ENCODE measurements around the gene STK11. TPM values are rescaled to one million over a fixed set of nuclear protein-coding genes. Genes with fewer than 3 reads are reported as not detected.
"Not testable (repeated sequence)": the region's sequence is repeated elsewhere in the genome, so short reads cannot be mapped to it uniquely, and the experiment has no call there.

STK11 gene
- total RNA-seq, 4 donors from 2014 or later, result 74.0 to 106 (median 78.4) TPM

DNA sequence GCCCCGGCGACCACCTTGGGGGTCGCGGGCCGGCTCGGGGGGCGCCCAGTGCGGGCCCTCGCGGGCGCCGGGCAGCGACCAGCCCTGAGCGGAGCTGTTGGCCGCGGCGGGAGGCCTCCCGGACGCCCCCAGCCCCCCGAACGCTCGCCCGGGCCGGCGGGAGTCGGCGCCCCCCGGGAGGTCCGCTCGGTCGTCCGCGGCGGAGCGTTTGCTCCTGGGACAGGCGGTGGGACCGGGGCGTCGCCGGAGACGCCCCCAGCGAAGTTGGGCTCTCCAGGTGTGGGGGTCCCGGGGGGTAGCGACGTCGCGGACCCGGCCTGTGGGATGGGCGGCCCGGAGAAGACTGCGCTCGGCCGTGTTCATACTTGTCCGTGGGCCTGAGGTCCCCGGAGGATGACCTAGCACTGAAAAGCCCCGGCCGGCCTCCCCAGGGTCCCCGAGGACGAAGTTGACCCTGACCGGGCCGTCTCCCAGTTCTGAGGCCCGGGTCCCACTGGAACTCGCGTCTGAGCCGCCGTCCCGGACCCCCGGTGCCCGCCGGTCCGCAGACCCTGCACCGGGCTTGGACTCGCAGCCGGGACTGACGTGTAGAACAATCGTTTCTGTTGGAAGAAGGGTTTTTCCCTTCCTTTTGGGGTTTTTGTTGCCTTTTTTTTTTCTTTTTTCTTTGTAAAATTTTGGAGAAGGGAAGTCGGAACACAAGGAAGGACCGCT lies 729 bp downstream of the STK11 start:
- DNase-seq (ENCODE audit: low spot score in 2 of 2), result no peak
- WGBS, 2 donors, result 1 to 4% methylated on average over 19 to 47 of the region's 78 CpGs
- TF ChIP-seq CTCF (IDR thresholded peaks at IDR 0.05), result no peak
- H3K4me3 ChIP-seq (ENCODE audit: low read depth, poor library complexity, severe bottlenecking), result peak overlapping the region; percentile 52
- intact Hi-C loops (cut with DNase I; ENCODE audit: low total_unique reads), result no loop called here

GRCh38 chr19:1206864-1207450 lies 1.4 kb downstream of the STK11 start:
- intact Hi-C loops (cut with DNase I; ENCODE audit: low total_unique reads), result no loop called here
- 3 to 4% methylated on average over 35 to 38 of the region's 38 CpGs for WGBS, 2 donors
- TF ChIP-seq CTCF (IDR thresholded peaks at IDR 0.05) (no peak), POLR2A (IDR thresholded peaks at IDR 0.05) (no peak)
- DNase-seq (ENCODE audit: low spot score in 2 of 2), result no peak
- peak overlapping the region; percentile 52 for H3K4me3 ChIP-seq (ENCODE audit: low read depth, poor library complexity, severe bottlenecking)

DNA sequence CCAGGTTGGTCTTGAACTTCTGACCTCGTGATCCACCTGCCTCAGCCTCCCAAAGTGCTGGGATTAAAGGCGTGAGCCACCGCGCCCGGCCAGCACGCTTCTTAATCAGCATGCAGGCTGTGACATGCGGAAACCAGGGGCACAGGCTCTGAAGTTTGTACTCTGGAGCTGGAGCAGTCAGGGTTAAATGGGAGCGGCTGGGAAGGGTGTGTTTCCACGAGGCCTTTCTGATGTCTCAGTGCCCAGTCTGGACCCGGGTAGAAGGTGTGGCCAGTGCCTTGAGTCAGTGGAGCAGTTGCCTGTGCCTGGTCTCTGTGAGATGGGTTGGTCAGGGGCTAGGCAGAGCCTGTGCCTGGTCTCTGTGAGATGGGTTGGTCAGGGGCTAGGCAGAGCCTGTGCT lies 3.3 kb downstream of the STK11 start:
- H3K4me3 ChIP-seq (ENCODE audit: low read depth, poor library complexity, severe bottlenecking); DNase-seq (ENCODE audit: low spot score in 2 of 2); intact Hi-C loops (cut with DNase I; ENCODE audit: low total_unique reads): not testable (repeated sequence)
- WGBS, 2 donors, result 44 to 52% methylated on average over 9 to 10 of the region's 10 CpGs

- WGBS, 2 donors, result 78 to 80% methylated on average over 13 of the region's 13 CpGs
- no peak for DNase-seq (ENCODE audit: low spot score in 2 of 2)
- H3K4me3 ChIP-seq (ENCODE audit: low read depth, poor library complexity, severe bottlenecking), result no peak overlapping the region
- no peak for TF ChIP-seq POLR2A (IDR thresholded peaks at IDR 0.05)
- no peak for TF ChIP-seq CTCF (IDR thresholded peaks at IDR 0.05)
- intact Hi-C loops (cut with DNase I; ENCODE audit: low total_unique reads), result no loop called here
Observed at GRCh38 chr19:1210227-1210538, 4.6 kb downstream of the STK11 start.

GRCh38 chr19:1211494-1212234 lies 6.1 kb downstream of the STK11 start:
- TF ChIP-seq CTCF (IDR thresholded peaks at IDR 0.05), result no peak
- no peak for TF ChIP-seq POLR2A (IDR thresholded peaks at IDR 0.05)
- intact Hi-C loops (cut with DNase I; ENCODE audit: low total_unique reads), result no loop called here
- no peak overlapping the region for H3K4me3 ChIP-seq (ENCODE audit: low read depth, poor library complexity, severe bottlenecking)
- DNase-seq (ENCODE audit: low spot score in 2 of 2), result no peak
- 63 to 68% methylated on average over 30 to 33 of the region's 33 CpGs for WGBS, 2 donors

Data from lower leg skin (tissue), 4 donors.